ENCODE results near the gene PRKAG2. TPM values are rescaled to one million over a fixed set of nuclear protein-coding genes. Genes with fewer than 3 reads are reported as not detected.

The PRKAG2 gene
- total RNA-seq, 1 donor from 2014 or later = 13.5 TPM

DNA sequence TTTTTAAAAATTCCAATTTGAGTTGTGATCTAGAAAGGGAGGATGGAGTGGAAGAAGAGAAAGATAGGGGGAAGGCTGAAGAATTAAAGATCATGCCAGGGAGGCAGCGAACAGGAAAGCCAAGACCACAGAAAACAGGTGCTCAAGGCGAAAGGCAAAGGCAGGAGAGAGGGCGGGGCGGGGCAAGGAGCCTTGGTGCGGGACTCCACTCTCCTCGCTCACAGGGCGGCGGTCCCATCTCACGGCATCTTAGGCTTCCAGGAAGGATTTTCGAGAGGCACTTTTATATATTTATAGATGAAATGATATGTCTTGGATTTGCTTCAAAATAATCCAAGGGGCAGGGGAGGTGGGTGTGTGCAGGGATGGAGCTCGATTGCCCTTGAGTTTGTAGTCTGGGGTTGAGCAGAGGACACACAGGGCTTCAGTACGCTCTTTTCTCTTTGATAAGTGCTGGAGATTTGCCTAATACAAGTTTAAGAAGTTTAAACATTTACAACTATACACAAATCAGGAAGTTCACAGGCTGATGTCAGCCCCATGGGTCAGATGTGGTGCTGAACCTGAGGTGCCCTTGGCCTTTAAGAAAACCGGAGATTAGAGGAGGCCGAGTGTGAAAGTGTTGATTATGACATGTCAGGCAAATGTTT is 161.1 kb downstream of the PRKAG2 start:
- no peak overlapping the region for H3K4me3 Mint-ChIP-seq (ENCODE audit: unreplicated experiment)
- no peak overlapping the region for H3K27ac Mint-ChIP-seq (ENCODE audit: unreplicated experiment)
- H3K36me3 Mint-ChIP-seq (ENCODE audit: unreplicated experiment) = no peaks in the 10 kb centered on the region
- DNase-seq (ENCODE audit: extremely low spot score, unreplicated experiment) = no peak
- H3K9me3 Mint-ChIP-seq (ENCODE audit: unreplicated experiment) = no peaks in the 10 kb centered on the region
- TF ChIP-seq, protein P1, sequence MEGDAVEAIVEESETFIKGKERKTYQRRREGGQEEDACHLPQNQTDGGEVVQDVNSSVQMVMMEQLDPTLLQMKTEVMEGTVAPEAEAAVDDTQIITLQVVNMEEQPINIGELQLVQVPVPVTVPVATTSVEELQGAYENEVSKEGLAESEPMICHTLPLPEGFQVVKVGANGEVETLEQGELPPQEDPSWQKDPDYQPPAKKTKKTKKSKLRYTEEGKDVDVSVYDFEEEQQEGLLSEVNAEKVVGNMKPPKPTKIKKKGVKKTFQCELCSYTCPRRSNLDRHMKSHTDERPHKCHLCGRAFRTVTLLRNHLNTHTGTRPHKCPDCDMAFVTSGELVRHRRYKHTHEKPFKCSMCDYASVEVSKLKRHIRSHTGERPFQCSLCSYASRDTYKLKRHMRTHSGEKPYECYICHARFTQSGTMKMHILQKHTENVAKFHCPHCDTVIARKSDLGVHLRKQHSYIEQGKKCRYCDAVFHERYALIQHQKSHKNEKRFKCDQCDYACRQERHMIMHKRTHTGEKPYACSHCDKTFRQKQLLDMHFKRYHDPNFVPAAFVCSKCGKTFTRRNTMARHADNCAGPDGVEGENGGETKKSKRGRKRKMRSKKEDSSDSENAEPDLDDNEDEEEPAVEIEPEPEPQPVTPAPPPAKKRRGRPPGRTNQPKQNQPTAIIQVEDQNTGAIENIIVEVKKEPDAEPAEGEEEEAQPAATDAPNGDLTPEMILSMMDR (IDR thresholded peaks at IDR 0.05) = no peak
- H3K27me3 Mint-ChIP-seq (ENCODE audit: unreplicated experiment) = no peaks in the 10 kb centered on the region
- peaks cover 6% of the 10 kb centered on the region for H3K4me1 Mint-ChIP-seq (ENCODE audit: unreplicated experiment)

DNA sequence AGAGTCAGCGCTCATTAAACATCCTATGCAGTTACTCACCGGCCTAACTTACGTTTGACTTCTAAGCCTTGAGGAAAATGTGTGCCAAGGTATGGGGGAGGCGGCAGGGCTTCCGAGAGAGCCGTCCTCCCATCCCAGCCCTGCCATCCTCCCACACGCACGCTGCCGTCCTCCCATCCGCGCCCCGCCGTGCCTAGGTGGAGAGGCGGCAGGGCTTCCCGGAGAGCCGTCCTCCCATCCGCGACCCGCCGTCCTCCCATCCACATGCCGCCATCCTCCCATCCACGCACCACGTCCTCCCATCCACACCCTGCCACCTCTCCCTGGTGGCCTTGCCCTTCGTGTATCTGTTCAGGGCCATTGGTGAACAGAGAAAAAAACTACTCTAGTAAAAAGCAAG is 162.7 kb downstream of the PRKAG2 start:
- Mint-ChIP-seq H3K36me3 (ENCODE audit: unreplicated experiment) (no peaks in the 10 kb centered on the region), H3K9me3 (ENCODE audit: unreplicated experiment) (no peaks in the 10 kb centered on the region), H3K4me1 (ENCODE audit: unreplicated experiment) (peaks cover 6% of the 10 kb centered on the region), H3K27me3 (ENCODE audit: unreplicated experiment) (no peaks in the 10 kb centered on the region), H3K27ac (ENCODE audit: unreplicated experiment) (no peak overlapping the region), H3K4me3 (ENCODE audit: unreplicated experiment) (no peak overlapping the region)
- DNase-seq (ENCODE audit: extremely low spot score, unreplicated experiment) = no peak
- TF ChIP-seq, protein P1 (IDR thresholded peaks at IDR 0.05) = no peak

DNA sequence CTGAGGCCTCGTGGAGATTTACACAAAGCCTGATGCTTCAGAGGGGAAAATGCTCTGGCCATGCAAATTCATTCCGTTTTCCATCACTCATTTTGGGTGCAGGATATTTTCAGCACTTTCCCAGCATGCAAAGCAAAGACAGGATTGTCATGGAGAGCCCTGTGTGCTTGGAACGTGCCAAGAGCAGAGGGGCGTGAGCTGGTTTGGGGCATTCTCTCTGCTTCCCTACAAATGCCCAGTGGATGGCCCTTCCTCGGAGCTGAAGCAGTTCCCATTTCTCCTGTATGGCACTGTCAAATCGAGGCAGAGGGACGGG is 164.1 kb downstream of the PRKAG2 start:
- no peaks in the 10 kb centered on the region for H3K36me3 Mint-ChIP-seq (ENCODE audit: unreplicated experiment)
- peaks cover 6% of the 10 kb centered on the region for H3K4me1 Mint-ChIP-seq (ENCODE audit: unreplicated experiment)
- H3K4me3 Mint-ChIP-seq (ENCODE audit: unreplicated experiment) = no peak overlapping the region
- DNase-seq (ENCODE audit: extremely low spot score, unreplicated experiment) = no peak
- TF ChIP-seq, protein P1 (IDR thresholded peaks at IDR 0.05) = no peak
- no peaks in the 10 kb centered on the region for H3K9me3 Mint-ChIP-seq (ENCODE audit: unreplicated experiment)
- H3K27me3 Mint-ChIP-seq (ENCODE audit: unreplicated experiment) = no peaks in the 10 kb centered on the region
- no peak overlapping the region for H3K27ac Mint-ChIP-seq (ENCODE audit: unreplicated experiment)

DNA sequence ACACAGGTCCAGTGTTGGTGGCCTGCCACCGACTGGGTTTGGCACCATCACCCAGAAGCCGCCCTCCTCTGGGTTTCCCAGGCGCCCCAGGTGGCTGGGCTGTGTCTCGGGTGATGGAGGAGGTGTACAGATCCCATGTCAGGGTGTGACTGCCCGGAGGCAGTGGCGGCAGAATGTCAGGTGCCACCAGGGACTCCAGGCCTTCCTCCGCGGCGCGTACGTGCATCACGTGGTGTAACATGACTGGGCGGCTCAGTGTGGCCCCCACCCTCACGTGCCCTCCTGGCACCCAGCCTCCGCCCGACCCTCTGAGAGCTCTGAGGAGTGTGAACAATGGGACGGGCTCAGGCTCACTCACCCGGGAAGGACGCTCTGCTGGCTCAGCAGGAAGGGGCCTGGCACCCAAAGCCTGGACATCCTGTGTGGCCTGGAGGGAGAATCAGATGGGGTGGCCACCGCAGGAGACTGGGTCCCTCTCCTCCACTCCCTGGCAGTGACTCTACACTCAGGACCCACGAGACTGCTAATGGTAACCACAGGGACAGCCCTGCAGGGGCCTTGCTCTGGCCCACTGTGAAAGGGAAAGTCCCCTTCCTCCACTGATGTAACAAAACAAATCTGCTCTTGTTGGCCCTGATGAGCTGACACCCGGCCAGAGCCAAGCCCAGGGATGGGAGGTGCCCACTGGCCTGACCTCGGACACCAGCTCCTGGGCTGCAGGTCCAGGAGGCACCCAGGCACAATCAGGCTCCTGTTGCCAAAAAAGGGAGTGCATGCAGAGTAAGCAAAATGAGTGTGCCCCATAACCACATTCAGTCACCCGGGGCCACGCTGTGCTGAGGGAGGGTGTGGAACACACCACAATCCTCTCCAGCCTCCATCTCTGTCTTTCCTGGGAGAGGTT is 164.8 kb downstream of the PRKAG2 start:
- Mint-ChIP-seq H3K4me3 (ENCODE audit: unreplicated experiment) (no peak overlapping the region), H3K36me3 (ENCODE audit: unreplicated experiment) (no peaks in the 10 kb centered on the region), H3K9me3 (ENCODE audit: unreplicated experiment) (no peaks in the 10 kb centered on the region), H3K27ac (ENCODE audit: unreplicated experiment) (no peak overlapping the region), H3K4me1 (ENCODE audit: unreplicated experiment) (peaks cover 6% of the 10 kb centered on the region), H3K27me3 (ENCODE audit: unreplicated experiment) (no peaks in the 10 kb centered on the region)
- TF ChIP-seq, protein P1 (IDR thresholded peaks at IDR 0.05) = no peak
- DNase-seq (ENCODE audit: extremely low spot score, unreplicated experiment) = no peak

DNA sequence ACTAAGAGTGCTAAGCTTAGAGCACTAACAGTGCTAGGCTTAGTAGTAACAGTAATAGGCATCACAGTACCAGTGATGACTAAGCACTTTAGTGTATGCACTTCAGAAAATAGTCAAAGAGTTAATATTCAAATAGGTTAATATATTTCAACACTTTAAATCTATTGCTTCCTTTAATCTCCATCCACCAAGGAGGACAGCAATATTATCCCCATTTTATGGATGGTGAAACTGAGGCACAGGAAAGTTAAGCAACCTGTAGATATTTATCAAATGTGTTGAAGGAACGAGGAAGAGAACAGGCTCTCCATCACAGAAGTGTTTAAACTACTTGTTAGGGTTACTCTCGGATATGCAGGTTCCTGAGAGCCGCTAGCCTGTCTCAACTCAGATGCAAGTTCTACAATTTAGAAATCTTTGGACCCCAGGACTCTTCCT is 165.5 kb downstream of the PRKAG2 start:
- no peak for DNase-seq (ENCODE audit: extremely low spot score, unreplicated experiment)

More for the DNA sequence above, 165.5 kb downstream of the PRKAG2 start:
- Mint-ChIP-seq H3K4me3 (ENCODE audit: unreplicated experiment) (no peak overlapping the region), H3K4me1 (ENCODE audit: unreplicated experiment) (peaks cover 6% of the 10 kb centered on the region), H3K9me3 (ENCODE audit: unreplicated experiment) (no peaks in the 10 kb centered on the region), H3K27ac (ENCODE audit: unreplicated experiment) (no peak overlapping the region), H3K27me3 (ENCODE audit: unreplicated experiment) (no peaks in the 10 kb centered on the region), H3K36me3 (ENCODE audit: unreplicated experiment) (no peaks in the 10 kb centered on the region)
- TF ChIP-seq, protein P1 (IDR thresholded peaks at IDR 0.05) = no peak
